Esophagus squamous epithelium (tissue), 4 donors: Measurements from ENCODE around the gene ITPK1.

Source experiments
- CTCF ChIP-seq, 6 experiments: fragments of 450-650 bp in 4 of 6; fragments of 200-600 bp in 2 of 6; sonication (generic) in 2 of 6; IDR thresholded peaks; one replicate each; pipeline ENCODE4 v1.5.1; 2016 to 2019; ENCODE audit warnings: antibody characterized with exemption in 6 of 6, mild to moderate bottlenecking in 4 of 6, moderate library complexity in 4 of 6
- POLR2A ChIP-seq, 4 donors: fragments of 450-650 bp; IDR thresholded peaks; one replicate each; pipeline ENCODE4 v1.6.1; 2017; ENCODE audit warnings: antibody characterized with exemption in 4 of 4, mild to moderate bottlenecking in 4 of 4, moderate library complexity in 3 of 4

GRCh38 chr14:92954933-92955332 is 160.8 kb downstream of the ITPK1 start:
- TF ChIP-seq POLR2A (IDR thresholded peaks at IDR 0.05) (no peak), CTCF (IDR thresholded peaks at IDR 0.05) (no peak)
